PC-9 (cell line): ENCODE results near the gene FA2H. TPM values are rescaled to one million over a fixed set of nuclear protein-coding genes. Genes with fewer than 3 reads are reported as not detected.

Experiments used
- BruUV-seq: library from RNA; stranded (reverse); fragments of 400-500 nt; replicated peaks from 2 replicates; lab custom pipeline; 2021; lab: Mats Ljungman, UMichigan
- CTCF ChIA-PET: fragments of 300-600 bp; sonication (Branson Sonifier 250); formaldehyde crosslinking; loops from one replicate; lab custom pipeline; 2022; ENCODE audit warnings: antibody characterized with exemption; lab: Charles Lee
- POLR2A ChIA-PET: fragments of 300-600 bp; sonication (Branson Sonifier 250); formaldehyde crosslinking; loops from one replicate; lab custom pipeline; 2022; ENCODE audit warnings: antibody characterized with exemption; ENCODE audit not compliant: unreplicated experiment; lab: Charles Lee
- DNase-seq, 2 experiments: peaks; one replicate each; pipeline versions ENCODE4 v3.0.0 to v3.0.0-alpha.2; 2015 to 2022; ENCODE audit warnings: mixed read lengths in 1 of 2
- H2AFZ ChIP-seq: fragments of 200-600 bp; sonication (generic); 2 replicates; pipeline ENCODE4 v1.8.1; 2017; ENCODE audit warnings: antibody characterized with exemption
- H3F3A ChIP-seq: fragments of 200-600 bp; sonication (generic); 2 replicates; pipeline ENCODE4 v1.8.1; 2017; ENCODE audit warnings: antibody characterized with exemption, mild to moderate bottlenecking, low read depth; ENCODE audit not compliant: insufficient read depth
- H3K27ac ChIP-seq: fragments of 200-600 bp; sonication (generic); 2 replicates; pipeline ENCODE4 v1.6.1; 2016; ENCODE audit warnings: mixed run types
- H3K27me3 ChIP-seq: fragments of 200-600 bp; sonication (generic); 2 replicates; pipeline ENCODE4 v1.6.1; 2016; ENCODE audit warnings: low read depth, mixed run types; ENCODE audit not compliant: insufficient read depth
- H3K36me3 ChIP-seq: fragments of 200-600 bp; sonication (generic); 2 replicates; pipeline ENCODE4 v1.6.1; 2016; ENCODE audit warnings: low read depth, mixed run types
- H3K4me1 ChIP-seq: fragments of 200-600 bp; sonication (generic); replicated peaks from 2 replicates; pipeline ENCODE4 v1.6.1; 2016; ENCODE audit warnings: mixed run types; ENCODE audit not compliant: insufficient read depth
- H3K4me2 ChIP-seq: fragments of 200-600 bp; sonication (generic); 2 replicates; pipeline ENCODE4 v1.6.1; 2017; ENCODE audit warnings: mixed run types
- H3K4me3 ChIP-seq: fragments of 200-600 bp; sonication (generic); 2 replicates; pipeline ENCODE4 v1.6.1; 2016; ENCODE audit warnings: mixed run types
- H3K79me2 ChIP-seq: fragments of 200-600 bp; sonication (generic); 2 replicates; pipeline ENCODE4 v1.6.1; 2017; ENCODE audit warnings: low read depth, mixed run types
- H3K9me2 ChIP-seq: fragments of 200-600 bp; sonication (generic); 2 replicates; pipeline ENCODE4 v1.8.1; 2017; ENCODE audit warnings: mild to moderate bottlenecking; ENCODE audit not compliant: insufficient read depth
- H3K9me3 ChIP-seq: fragments of 200-600 bp; sonication (generic); 2 replicates; pipeline ENCODE4 v1.8.1; 2016; ENCODE audit warnings: low read depth; ENCODE audit not compliant: insufficient read depth
- H4K20me1 ChIP-seq: fragments of 200-600 bp; sonication (generic); 2 replicates; pipeline ENCODE4 v1.8.1; 2017; ENCODE audit not compliant: insufficient read depth
- EZH2 ChIP-seq: fragments of 200-600 bp; sonication (generic); IDR thresholded peaks from 2 replicates; pipeline ENCODE4 v1.8.0; 2017; ENCODE audit warnings: antibody characterized with exemption, low read depth
- intact Hi-C: fragments of 100-400 bp; cut with micrococcal nuclease; formaldehyde crosslinking; loops from one replicate; pipeline ENCODE4 v1.10.0; 2022; ENCODE audit not compliant: unreplicated experiment
- total RNA-seq: library from RNA; stranded (reverse); gene quantifications from 2 replicates; pipeline ENCODE4 v1.2.3, GENCODE V29; 2021
- TF ChIP-seq, protein P1 (sequence below): fragments of 200-600 bp; sonication (generic); conservative IDR thresholded peaks from 2 replicates; pipeline ENCODE4 v1.6.1; 2017; ENCODE audit warnings: mixed run types, antibody characterized with exemption, mild to moderate bottlenecking, moderate library complexity

The FA2H gene
- total RNA-seq, 1 experiment from 2014 or later: 3.5 TPM

DNA sequence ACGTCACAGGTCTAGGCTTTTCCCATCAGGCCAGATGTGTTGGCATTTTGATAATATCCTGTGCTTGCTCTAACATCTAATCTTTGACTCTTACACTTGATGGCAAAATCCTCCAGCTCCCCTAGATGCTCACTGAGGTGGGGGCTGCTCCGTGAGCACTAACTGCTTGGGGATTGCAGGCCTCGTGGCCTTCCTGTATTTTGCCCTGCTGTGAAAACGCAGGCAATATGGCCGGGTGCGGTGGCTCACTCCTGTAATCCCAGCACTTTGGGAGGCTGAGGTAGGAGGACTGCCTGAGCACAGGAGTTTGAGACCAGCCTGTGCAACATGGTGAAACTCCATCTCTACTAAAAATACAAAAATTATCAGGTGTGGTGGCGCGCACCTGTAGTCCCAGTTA, 64.2 kb downstream of the FA2H start:
- Histone ChIP-seq H3F3A (no peaks in the 10 kb centered on the region), H2AFZ (no peak overlapping the region), H3K36me3 (no peaks in the 10 kb centered on the region), H3K9me3 (no peaks in the 10 kb centered on the region), H3K9me2 (no peaks in the 10 kb centered on the region), H3K27ac (no peak overlapping the region), H3K4me1 (peaks cover 4% of the 10 kb centered on the region; the same call in 1 of the 2 replicates), H3K4me3 (no peak overlapping the region), H4K20me1 (no peaks in the 10 kb centered on the region), H3K27me3 (no peaks in the 10 kb centered on the region), H3K4me2 (no peak overlapping the region), H3K79me2 (no peaks in the 10 kb centered on the region)
- no peak for DNase-seq
- intact Hi-C loops: no loop called here
- CTCF ChIA-PET: interaction anchor here (0.6 to 1.2 kb wide), 2 partner anchors 21 to 152 kb away, joined by 6 to 9 read pairs; no protein-coding TSS in a partner anchor
- BruUV-seq: no TSS peak
- no peak for TF ChIP-seq EZH2
- TF ChIP-seq, protein P1, sequence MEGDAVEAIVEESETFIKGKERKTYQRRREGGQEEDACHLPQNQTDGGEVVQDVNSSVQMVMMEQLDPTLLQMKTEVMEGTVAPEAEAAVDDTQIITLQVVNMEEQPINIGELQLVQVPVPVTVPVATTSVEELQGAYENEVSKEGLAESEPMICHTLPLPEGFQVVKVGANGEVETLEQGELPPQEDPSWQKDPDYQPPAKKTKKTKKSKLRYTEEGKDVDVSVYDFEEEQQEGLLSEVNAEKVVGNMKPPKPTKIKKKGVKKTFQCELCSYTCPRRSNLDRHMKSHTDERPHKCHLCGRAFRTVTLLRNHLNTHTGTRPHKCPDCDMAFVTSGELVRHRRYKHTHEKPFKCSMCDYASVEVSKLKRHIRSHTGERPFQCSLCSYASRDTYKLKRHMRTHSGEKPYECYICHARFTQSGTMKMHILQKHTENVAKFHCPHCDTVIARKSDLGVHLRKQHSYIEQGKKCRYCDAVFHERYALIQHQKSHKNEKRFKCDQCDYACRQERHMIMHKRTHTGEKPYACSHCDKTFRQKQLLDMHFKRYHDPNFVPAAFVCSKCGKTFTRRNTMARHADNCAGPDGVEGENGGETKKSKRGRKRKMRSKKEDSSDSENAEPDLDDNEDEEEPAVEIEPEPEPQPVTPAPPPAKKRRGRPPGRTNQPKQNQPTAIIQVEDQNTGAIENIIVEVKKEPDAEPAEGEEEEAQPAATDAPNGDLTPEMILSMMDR: no peak
- POLR2A ChIA-PET: no interaction called here

DNA sequence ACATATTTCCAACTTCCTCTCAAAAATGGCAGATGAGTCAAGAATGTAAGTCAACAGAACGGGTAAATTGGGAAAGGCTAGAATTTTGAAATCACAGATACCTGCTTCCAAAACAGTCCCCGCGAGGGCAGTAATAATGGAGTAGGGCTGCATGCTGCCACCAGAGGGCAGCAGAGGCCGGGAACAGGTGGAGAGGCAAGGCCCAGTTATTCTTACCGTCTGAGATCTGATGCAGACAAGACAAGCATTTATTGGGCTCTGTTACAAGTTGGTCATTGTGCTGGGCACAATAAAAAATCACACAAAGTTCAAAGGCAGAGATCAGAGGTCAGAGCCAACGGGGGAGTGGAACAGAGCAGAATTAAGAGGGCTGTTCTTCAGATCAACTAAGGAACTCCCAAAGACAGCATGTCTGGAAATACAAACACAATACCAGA, 65.2 kb downstream of the FA2H start:
- no peaks in the 10 kb centered on the region for H3K27me3 ChIP-seq
- no peaks in the 10 kb centered on the region for H3K9me2 ChIP-seq
- H3K4me2 ChIP-seq: no peak overlapping the region
- no peaks in the 10 kb centered on the region for H3F3A ChIP-seq
- CTCF ChIA-PET: interaction anchor here (1.2 kb wide), 1 partner anchor 153 kb away, joined by 6 read pairs; no protein-coding TSS in a partner anchor
- POLR2A ChIA-PET: interaction anchor here (0.7 kb wide), 1 partner anchor 10 kb away, joined by 4 read pairs; no protein-coding TSS in a partner anchor
- peaks cover 4% of the 10 kb centered on the region; the same call in 1 of the 2 replicates for H3K4me1 ChIP-seq
- no peak overlapping the region for H3K27ac ChIP-seq
- H2AFZ ChIP-seq: no peak overlapping the region
- intact Hi-C loops: loop anchor here (1.0 to 10.0 kb wide), 5 partner anchors 33 to 478 kb away; partner anchors contain the start of gene ZNRF1
- H3K79me2 ChIP-seq: no peaks in the 10 kb centered on the region
- no peak overlapping the region for H3K4me3 ChIP-seq
- no peaks in the 10 kb centered on the region for H3K36me3 ChIP-seq
- BruUV-seq: no TSS peak
- H3K9me3 ChIP-seq: no peaks in the 10 kb centered on the region
- DNase-seq: peak; percentile 79 to 81
- TF ChIP-seq, protein P1: peak; percentile 98
- TF ChIP-seq EZH2: no peak
- H4K20me1 ChIP-seq: no peaks in the 10 kb centered on the region

DNA sequence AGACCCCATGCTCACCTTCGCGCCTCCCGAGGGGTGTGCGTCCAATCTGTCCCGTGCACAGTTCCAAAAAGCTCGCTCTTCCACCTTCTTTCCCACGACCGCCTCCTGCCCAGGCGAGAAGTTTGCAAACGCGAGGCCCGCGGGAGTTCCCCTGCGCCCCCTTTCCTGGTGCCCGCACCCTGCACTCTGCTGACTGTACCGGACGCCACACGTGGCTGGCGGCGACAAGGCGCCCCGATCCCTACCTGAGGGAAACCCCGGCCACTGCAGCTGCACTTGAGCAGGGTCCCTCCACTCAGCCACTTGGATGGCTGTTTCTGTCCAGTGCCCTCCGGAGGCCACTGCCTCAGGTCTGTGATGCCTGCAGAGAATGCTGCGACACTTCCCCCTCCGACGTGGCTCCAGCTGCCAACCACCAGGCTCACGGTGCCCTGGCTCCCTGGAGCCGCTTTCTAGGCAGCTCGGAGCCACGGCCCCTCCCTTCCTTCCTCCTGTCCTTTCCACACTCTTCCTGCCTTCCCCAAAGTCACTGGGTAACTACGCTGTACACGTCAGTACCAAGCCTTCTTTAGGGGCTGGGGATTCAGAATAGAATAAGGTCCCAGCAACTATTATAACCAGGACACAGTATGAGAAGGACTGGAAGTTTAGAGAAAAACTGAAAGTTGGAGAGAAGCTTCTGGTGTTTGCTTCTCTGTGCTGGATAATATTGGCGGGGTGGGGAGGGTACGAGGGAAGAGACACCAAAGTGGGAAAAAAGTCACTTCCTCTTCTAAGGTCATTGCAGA, 74.0 kb downstream of the FA2H start, which contains the start of gene MLKL:
Gene MLKL (minus strand): TSS at position 425 of the 788 bp plus-strand sequence. CDS start 5,105 bp downstream, outside the sequence.
- Histone ChIP-seq H3K27ac (peak within 1 kb of the TSS; percentile 74), H3K4me2 (peak within 1 kb of the TSS; percentile 89), H3K9me2 (no peaks in the 10 kb centered on the region), H3F3A (peaks cover 16% of the 10 kb centered on the region; the same call in 1 of the 2 replicates), H3K27me3 (no peaks in the 10 kb centered on the region), H2AFZ (peak within 1 kb of the TSS; percentile 99), H3K79me2 (peaks cover 10% of the 10 kb centered on the region; the same call in 1 of the 2 replicates), H3K4me3 (peak within 1 kb of the TSS; percentile 74), H3K36me3 (no peaks in the 10 kb centered on the region), H3K4me1 (peaks cover 30% of the 10 kb centered on the region), H4K20me1 (no peaks in the 10 kb centered on the region), H3K9me3 (no peaks in the 10 kb centered on the region)
- BruUV-seq: no TSS peak
- POLR2A ChIA-PET: interaction anchor here (0.6 to 1.1 kb wide), 2 partner anchors 129 to 733 kb away, joined by 3 read pairs; no protein-coding TSS in a partner anchor
- CTCF ChIA-PET: interaction anchor here (0.5 to 2.4 kb wide), 3 partner anchors 162 to 495 kb away, joined by 3 to 10 read pairs (median 4); no protein-coding TSS in a partner anchor
- peak; percentile 55 to 59 for DNase-seq
- intact Hi-C loops: loop anchor here (10.0 kb wide), 1 partner anchor 294 kb away; the partner anchor contains the start of gene ZNRF1
- TF ChIP-seq, protein P1: no peak; the same call in 1 of the 2 replicates
- TF ChIP-seq EZH2: no peak
